MM.1S (cell line): ENCODE results near the gene FAM78B.

Experiments
- DNase-seq: peaks from one replicate; pipeline ENCODE4 v3.0.0-alpha.2; 2015
- H2AFZ ChIP-seq: fragments of 300-600 bp; sonication (generic); 2 replicates; pipeline ENCODE4 v1.6.0; 2016; ENCODE audit warnings: antibody characterized with exemption, low read length
- H3F3A ChIP-seq: fragments of 300-600 bp; sonication (generic); 2 replicates; pipeline ENCODE4 v1.6.1; 2016; ENCODE audit warnings: mild to moderate bottlenecking, antibody characterized with exemption, low read length, moderate library complexity, mixed read lengths; ENCODE audit not compliant: insufficient read depth
- H3K27ac ChIP-seq: fragments of 300-600 bp; sonication (generic); 2 replicates; pipeline ENCODE4 v1.5.1; 2016; ENCODE audit warnings: mild to moderate bottlenecking, low read length
- H3K27me3 ChIP-seq: fragments of 300-600 bp; sonication (generic); replicated peaks from 2 replicates; pipeline ENCODE4 v1.6.0; 2016; ENCODE audit warnings: low read length; ENCODE audit not compliant: insufficient read depth
- H3K36me3 ChIP-seq: fragments of 300-600 bp; sonication (generic); replicated peaks from 2 replicates; pipeline ENCODE4 v1.6.1; 2016; ENCODE audit warnings: mild to moderate bottlenecking, low read length, mixed read lengths; ENCODE audit not compliant: insufficient read depth
- H3K4me1 ChIP-seq: fragments of 300-600 bp; sonication (generic); 2 replicates; pipeline ENCODE4 v1.6.1; 2016; ENCODE audit warnings: low read length, mixed read lengths
- H3K4me2 ChIP-seq: fragments of 300-600 bp; sonication (generic); 2 replicates; pipeline ENCODE4 v1.6.0; 2016; ENCODE audit warnings: low read depth, low read length
- H3K4me3 ChIP-seq: fragments of 300-600 bp; sonication (generic); 2 replicates; pipeline ENCODE4 v1.5.1; 2016; ENCODE audit warnings: low read length, mixed read lengths
- H3K79me2 ChIP-seq: fragments of 300-600 bp; sonication (generic); 2 replicates; pipeline ENCODE4 v1.6.1; 2016; ENCODE audit warnings: mixed run types, low read length, mixed read lengths
- H3K9ac ChIP-seq: fragments of 300-600 bp; sonication (generic); 2 replicates; pipeline ENCODE4 v1.6.1; 2016; ENCODE audit warnings: low read length, mixed read lengths
- H3K9me2 ChIP-seq: fragments of 300-600 bp; sonication (generic); replicated peaks from 2 replicates; pipeline ENCODE4 v1.6.1; 2016; ENCODE audit warnings: mild to moderate bottlenecking, low read length, mixed read lengths; ENCODE audit not compliant: insufficient read depth
- H3K9me3 ChIP-seq: fragments of 300-600 bp; sonication (generic); replicated peaks from 2 replicates; pipeline ENCODE4 v1.6.1; 2016; ENCODE audit warnings: mild to moderate bottlenecking, low read length, mixed read lengths; ENCODE audit not compliant: insufficient read depth
- H4K20me1 ChIP-seq: fragments of 300-600 bp; sonication (generic); 2 replicates; pipeline ENCODE4 v1.6.1; 2016; ENCODE audit warnings: mild to moderate bottlenecking, low read length, moderate library complexity, mixed read lengths; ENCODE audit not compliant: insufficient read depth
- CTCF ChIP-seq: fragments of 300-600 bp; sonication (generic); IDR thresholded peaks from 2 replicates; pipeline ENCODE4 v1.5.1; 2016; ENCODE audit warnings: antibody characterized with exemption, low read length, mixed read lengths
- EZH2 ChIP-seq: fragments of 300-600 bp; sonication (generic); optimal IDR thresholded peaks from 2 replicates; pipeline ENCODE3; 2017; ENCODE audit warnings: low read depth, mild to moderate bottlenecking, antibody characterized with exemption, low read length, mixed read lengths
- EZH2phosphoT487 ChIP-seq: fragments of 300-600 bp; sonication (generic); IDR thresholded peaks from 2 replicates; pipeline ENCODE4 v1.6.1; 2018; ENCODE audit warnings: antibody characterized with exemption, low read length

Gene FAM78B

DNA sequence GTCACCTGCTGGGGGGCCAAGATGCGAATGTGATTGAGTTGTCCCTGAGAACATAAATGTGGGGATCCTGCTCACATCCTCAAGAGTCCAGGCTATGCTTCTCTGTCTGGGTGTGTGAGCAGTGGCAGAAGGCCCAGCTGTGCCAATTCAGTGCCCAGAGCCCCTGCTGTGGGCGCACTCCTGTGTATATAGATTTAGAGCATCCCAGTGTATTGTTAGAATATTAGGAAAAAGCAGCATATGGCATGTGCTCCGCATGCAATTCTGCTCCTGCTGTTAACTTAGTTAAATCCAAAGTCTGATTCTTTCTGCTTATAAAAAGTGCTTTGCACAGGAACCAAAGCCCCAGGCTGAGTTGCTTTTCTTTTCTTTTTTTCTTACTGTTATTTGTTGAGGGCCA lies 37.8 kb downstream of the FAM78B start:
- Histone ChIP-seq H3K27me3 (no peaks in the 10 kb centered on the region), H3K9me3 (no peaks in the 10 kb centered on the region), H2AFZ (no peak overlapping the region), H3K4me1 (no peaks in the 10 kb centered on the region), H3K9me2 (no peaks in the 10 kb centered on the region), H3K36me3 (no peaks in the 10 kb centered on the region), H3K4me3 (no peak overlapping the region), H3K4me2 (no peak overlapping the region), H3F3A (no peaks in the 10 kb centered on the region), H4K20me1 (no peaks in the 10 kb centered on the region), H3K27ac (no peak overlapping the region), H3K79me2 (no peaks in the 10 kb centered on the region), H3K9ac (no peak overlapping the region)
- DNase-seq: no peak
- TF ChIP-seq EZH2phosphoT487 (no peak), CTCF (no peak), EZH2 (no peak)

DNA sequence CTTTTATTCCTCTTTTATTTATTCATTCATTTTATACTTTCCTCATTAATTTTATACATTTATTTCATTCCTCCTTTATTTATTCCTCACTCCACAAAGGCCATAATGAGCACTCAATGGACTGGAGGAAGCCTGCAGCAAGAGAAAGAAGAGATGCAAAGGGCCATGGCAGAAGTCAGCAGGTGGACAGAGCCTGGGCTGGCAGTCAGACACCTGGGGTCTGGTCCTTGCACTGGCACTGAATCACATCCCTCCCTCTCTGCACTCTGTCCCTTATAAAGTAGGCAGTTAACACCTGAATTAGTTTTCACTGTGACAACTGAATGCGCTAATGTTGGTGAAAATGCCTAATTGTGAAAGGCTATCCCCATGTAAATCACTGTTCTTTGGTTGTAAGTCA lies 38.6 kb downstream of the FAM78B start:
- H3K4me2 ChIP-seq: no peak overlapping the region
- no peaks in the 10 kb centered on the region for H3K4me1 ChIP-seq
- no peak overlapping the region for H2AFZ ChIP-seq
- TF ChIP-seq EZH2 (no peak), CTCF (no peak), EZH2phosphoT487 (no peak)
- no peak overlapping the region for H3K27ac ChIP-seq
- no peaks in the 10 kb centered on the region for H3K9me3 ChIP-seq
- no peaks in the 10 kb centered on the region for H4K20me1 ChIP-seq
- no peaks in the 10 kb centered on the region for H3F3A ChIP-seq
- H3K9ac ChIP-seq: no peak overlapping the region
- no peaks in the 10 kb centered on the region for H3K79me2 ChIP-seq
- no peaks in the 10 kb centered on the region for H3K27me3 ChIP-seq
- no peaks in the 10 kb centered on the region for H3K9me2 ChIP-seq
- DNase-seq: no peak
- H3K36me3 ChIP-seq: no peaks in the 10 kb centered on the region
- no peak overlapping the region for H3K4me3 ChIP-seq

GRCh38 chr1:166127003-166127402 lies 39.8 kb downstream of the FAM78B start:
- Histone ChIP-seq H3K36me3 (no peaks in the 10 kb centered on the region), H3K4me2 (no peak overlapping the region), H4K20me1 (no peaks in the 10 kb centered on the region), H3K9me2 (no peaks in the 10 kb centered on the region), H3K4me3 (no peak overlapping the region), H3K27me3 (no peaks in the 10 kb centered on the region), H3K27ac (no peak overlapping the region), H3K79me2 (no peaks in the 10 kb centered on the region), H3K4me1 (no peaks in the 10 kb centered on the region), H3K9me3 (no peaks in the 10 kb centered on the region), H3F3A (no peaks in the 10 kb centered on the region), H3K9ac (no peak overlapping the region), H2AFZ (no peak overlapping the region)
- TF ChIP-seq CTCF (no peak), EZH2phosphoT487 (no peak), EZH2 (no peak)
- no peak for DNase-seq
